H1 (cell line): ENCODE data around the gene TXNRD2. TPM values are rescaled to one million over a fixed set of nuclear protein-coding genes. Genes with fewer than 3 reads are reported as not detected.

Experiments used
- CTCF ChIA-PET: fragments of 300-600 bp; sonication (Branson Sonifier 250); formaldehyde crosslinking; loops from one replicate; lab custom pipeline; 2021; ENCODE audit not compliant: partially characterized antibody; lab: Charles Lee
- POLR2A ChIA-PET: fragments of 300-600 bp; sonication (Branson Sonifier 250); formaldehyde crosslinking; loops from one replicate; lab custom pipeline; 2021; ENCODE audit warnings: inconsistent platforms; ENCODE audit not compliant: partially characterized antibody; lab: Charles Lee
- DNase-seq, 2 experiments: peaks; one replicate each; pipeline versions ENCODE4 v3.0.0 to v3.0.0-alpha.2; 2010 to 2022; ENCODE audit warnings: low spot score in 2 of 2, low read depth in 1 of 2, mixed read lengths in 1 of 2
- FAIRE-seq: peaks from 2 replicates; lab custom pipeline; 2011; peaks lifted over from hg19 to GRCh38; lab: Jason Lieb, UNC
- H2AFZ ChIP-seq: 2 replicates; pipeline ENCODE4 v1.8.1; 2012; ENCODE audit warnings: low read length, inconsistent platforms
- H2AK5ac ChIP-seq: 2 replicates; pipeline ENCODE4 v1.6.1; 2013; ENCODE audit warnings: low read depth, low read length
- H2BK120ac ChIP-seq: replicated peaks from 2 replicates; pipeline ENCODE3; 2013; ENCODE audit warnings: low read depth, low read length, inconsistent platforms
- H2BK12ac ChIP-seq: 2 replicates; pipeline ENCODE4 v1.6.1; 2013; ENCODE audit warnings: low read depth, low read length
- H2BK15ac ChIP-seq: 2 replicates; pipeline ENCODE4 v1.6.1; 2013; ENCODE audit warnings: low read length
- H2BK20ac ChIP-seq: 2 replicates; pipeline ENCODE4 v1.6.1; 2013; ENCODE audit warnings: low read length
- H2BK5ac ChIP-seq: 2 replicates; pipeline ENCODE4 v1.6.1; 2013; ENCODE audit warnings: low read depth, low read length
- H3K14ac ChIP-seq: 2 replicates; pipeline ENCODE4 v1.6.1; 2013; ENCODE audit warnings: inconsistent platforms; ENCODE audit not compliant: insufficient read length
- H3K18ac ChIP-seq: 2 replicates; pipeline ENCODE4 v1.6.1; 2013; ENCODE audit warnings: low read length; ENCODE audit errors: extremely low read depth
- H3K23ac ChIP-seq: 2 replicates; pipeline ENCODE4 v1.6.1; 2013; ENCODE audit warnings: inconsistent platforms; ENCODE audit not compliant: insufficient read length
- H3K23me2 ChIP-seq: 2 replicates; pipeline ENCODE4 v1.6.1; 2013; ENCODE audit warnings: low read depth, low read length
- H3K27ac ChIP-seq: 2 replicates; pipeline ENCODE4 v1.6.1; 2011; ENCODE audit warnings: low read depth, low read length, inconsistent platforms
- H3K27me3 ChIP-seq, 4 experiments: replicated peaks in 1 of 4; 1 replicate in 1 of 4; 2 replicates in 3 of 4; pipeline versions ENCODE4 v1.6.1 to v1.8.1; 2011 to 2013; ENCODE audit warnings: low read length in 3 of 4, mild to moderate bottlenecking in 3 of 4, inconsistent platforms in 2 of 4, mixed read lengths in 2 of 4, moderate library complexity in 1 of 4; ENCODE audit not compliant: control insufficient read depth in 3 of 4, insufficient read depth in 3 of 4; ENCODE audit errors: extremely low read depth in 1 of 4
- H3K36me3 ChIP-seq, 4 experiments: 2 replicates each; pipeline versions ENCODE4 v1.6.1 to v1.8.1; 2011 to 2013; ENCODE audit warnings: mild to moderate bottlenecking in 4 of 4, low read length in 3 of 4, moderate library complexity in 2 of 4, control low read depth in 1 of 4, inconsistent platforms in 1 of 4; ENCODE audit not compliant: insufficient read depth in 4 of 4, control insufficient read depth in 2 of 4
- H3K4ac ChIP-seq: replicated peaks from 2 replicates; pipeline ENCODE3; 2013; ENCODE audit warnings: low read length, low read depth, mixed read lengths, inconsistent platforms; ENCODE audit not compliant: insufficient read length
- H3K4me1 ChIP-seq, 4 experiments: replicated peaks in 1 of 4; 1 replicate in 1 of 4; 2 replicates in 3 of 4; pipeline versions ENCODE4 v1.6.1 to v1.8.1; 2011 to 2013; ENCODE audit warnings: low read length in 3 of 4, inconsistent platforms in 2 of 4, mixed read lengths in 1 of 4; ENCODE audit not compliant: insufficient read depth in 4 of 4, control insufficient read depth in 3 of 4
- H3K4me2 ChIP-seq, 2 experiments: 2 replicates each; pipeline versions ENCODE4 v1.6.1 to v1.8.1; 2011 to 2013; ENCODE audit warnings: low read depth in 2 of 2, low read length in 2 of 2, control low read depth in 1 of 2, inconsistent platforms in 1 of 2, mild to moderate bottlenecking in 1 of 2; ENCODE audit not compliant: insufficient read depth in 1 of 2
- H3K4me3 ChIP-seq, 4 experiments: fragments of 200-600, 300-600 bp in 1 of 4; sonication (generic), shearing (Covaris generic), sonication (Bioruptor Twin) in 1 of 4; 2 replicates each; pipeline versions ENCODE4 v1.5.1 to v1.8.1; 2011 to 2016; ENCODE audit warnings: low read length in 4 of 4, low read depth in 3 of 4, control low read depth in 2 of 4, inconsistent platforms in 2 of 4, mild to moderate bottlenecking in 2 of 4, mixed read lengths in 1 of 4, moderate library complexity in 1 of 4; ENCODE audit not compliant: insufficient read depth in 2 of 4; ENCODE audit errors: extremely low read depth in 1 of 4
- H3K56ac ChIP-seq: replicated peaks from 2 replicates; pipeline ENCODE3; 2013; ENCODE audit warnings: low read depth, mild to moderate bottlenecking, mixed read lengths, low read length, inconsistent platforms; ENCODE audit not compliant: insufficient read length
- H3K79me1 ChIP-seq: 2 replicates; pipeline ENCODE4 v1.6.1; 2013; ENCODE audit warnings: low read depth, low read length, control low read depth
- H3K79me2 ChIP-seq, 2 experiments: 2 replicates each; pipeline versions ENCODE4 v1.6.1 to v1.8.1; 2012 to 2013; ENCODE audit warnings: low read length in 2 of 2, mild to moderate bottlenecking in 2 of 2, inconsistent platforms in 1 of 2; ENCODE audit not compliant: insufficient read depth in 2 of 2, control insufficient read depth in 1 of 2
- H3K9ac ChIP-seq, 4 experiments: replicated peaks in 1 of 4; 1 replicate in 1 of 4; 2 replicates in 3 of 4; pipeline versions ENCODE4 v1.6.1 to v1.8.1; 2011 to 2013; ENCODE audit warnings: low read depth in 3 of 4, low read length in 3 of 4, control low read depth in 2 of 4, mild to moderate bottlenecking in 2 of 4, moderate library complexity in 2 of 4, inconsistent platforms in 1 of 4; ENCODE audit errors: extremely low read depth in 1 of 4
- H3K9me3 ChIP-seq, 2 experiments: 2 replicates each; pipeline versions ENCODE4 v1.6.1 to v1.8.1; 2012 to 2013; ENCODE audit warnings: mild to moderate bottlenecking in 2 of 2, moderate library complexity in 2 of 2, control low read depth in 1 of 2, inconsistent platforms in 1 of 2, low read depth in 1 of 2, low read length in 1 of 2, mixed read lengths in 1 of 2; ENCODE audit not compliant: insufficient read depth in 2 of 2
- H4K20me1 ChIP-seq, 2 experiments: replicated peaks in 1 of 2; 2 replicates each; pipeline versions ENCODE3 to v1.8.1; 2011 to 2013; ENCODE audit warnings: inconsistent platforms in 2 of 2, low read length in 2 of 2, mild to moderate bottlenecking in 1 of 2; ENCODE audit not compliant: insufficient read depth in 2 of 2, control insufficient read depth in 1 of 2
- H4K5ac ChIP-seq: 2 replicates; pipeline ENCODE4 v1.6.1; 2013; ENCODE audit warnings: low read length, low read depth, mixed read lengths, inconsistent platforms; ENCODE audit not compliant: insufficient read length
- H4K8ac ChIP-seq: 2 replicates; pipeline ENCODE4 v1.8.0; 2013; ENCODE audit warnings: mild to moderate bottlenecking, moderate library complexity, low read length, inconsistent platforms; ENCODE audit not compliant: insufficient read depth; ENCODE audit errors: extremely low read depth
- H4K91ac ChIP-seq: replicated peaks from 2 replicates; pipeline ENCODE3; 2013; ENCODE audit warnings: low read length, mixed read lengths, inconsistent platforms; ENCODE audit not compliant: insufficient read length
- BRCA1 ChIP-seq: IDR thresholded peaks from 2 replicates; pipeline ENCODE4 v1.6.1; 2012; ENCODE audit warnings: low read depth, low read length, improper control_type of control experiment
- CBX8 ChIP-seq: fragments of 300-800, 300-1000 bp; sonication (generic); IDR thresholded peaks from 2 replicates; pipeline ENCODE4 v1.7.1; 2016; ENCODE audit warnings: low read depth, low read length, borderline replicate concordance
- CTBP2 ChIP-seq: IDR thresholded peaks from 2 replicates; pipeline ENCODE4 v1.7.0; 2011; ENCODE audit warnings: borderline replicate concordance, mild to moderate bottlenecking, moderate library complexity, mixed read lengths, low read length; ENCODE audit not compliant: insufficient read depth, insufficient read length
- FOSL1 ChIP-seq: IDR thresholded peaks from 2 replicates; pipeline ENCODE4 v1.6.1; 2011; ENCODE audit warnings: mild to moderate bottlenecking, low read depth, low read length, moderate library complexity; ENCODE audit not compliant: insufficient read depth
- GABPA ChIP-seq: IDR thresholded peaks from 2 replicates; pipeline ENCODE4 v1.6.1; 2011; ENCODE audit warnings: mild to moderate bottlenecking, low read length, moderate library complexity, borderline replicate concordance; ENCODE audit not compliant: insufficient read depth
- TAF1 ChIP-seq: IDR thresholded peaks from 2 replicates; pipeline ENCODE4 v1.6.1; 2011; ENCODE audit warnings: mild to moderate bottlenecking, low read depth, low read length
- TBP ChIP-seq: IDR thresholded peaks from 2 replicates; pipeline ENCODE4 v1.6.1; 2011; ENCODE audit warnings: low read depth, low read length, improper control_type of control experiment
- USF2 ChIP-seq: IDR thresholded peaks from 2 replicates; pipeline ENCODE4 v1.6.1; 2011; ENCODE audit warnings: low read length, improper control_type of control experiment
- WGBS, 2 experiments: shearing (Covaris generic) in 1 of 2; methylation state at CpG; one replicate each; pipeline versions ENCODE4 v1.1.6 to v1.1.7; 2013 to 2015; ENCODE audit warnings: low lambda C conversion rate in 2 of 2, mixed read lengths in 2 of 2, inconsistent platforms in 1 of 2, low coverage in 1 of 2, missing lambda C conversion rate in 1 of 2; ENCODE audit not compliant: insufficient replicate concordance in 2 of 2, insufficient coverage in 1 of 2, insufficient read length in 1 of 2; ENCODE audit errors: extremely low coverage in 1 of 2, missing lambda C conversion rate in 1 of 2; 5-methylcytosine and 5-hydroxymethylcytosine counted together
- polyA plus RNA-seq, 7 experiments: library from polyadenylated mRNA; depleted of rRNA in 3 of 7; stranded (reverse) in 5 of 7; unstranded in 2 of 7; fragments of >200 nt in 5 of 7; fragments of 200-250 nt in 2 of 7; gene quantifications; 1 replicate in 5 of 7; 2 replicates in 1 of 7; 4 replicates in 1 of 7; pipeline versions ENCODE4 v1.2.1 to v1.2.3, GENCODE V29; 2011 to 2013; ENCODE audit warnings: missing spikeins in 2 of 7, mixed read lengths in 2 of 7
- total RNA-seq: library from RNA; stranded (reverse); fragmentation: NEBNext Ultra II Directional; extraction: Animal tissue kit (Norgen Biotek cat#: 25700); gene quantifications from 2 replicates; pipeline ENCODE4 v1.2.1, GENCODE V29; 2021
- TF ChIP-seq, protein P1 (sequence below), 3 experiments: IDR thresholded peaks; 1 replicate in 2 of 3; 2 replicates in 1 of 3; pipeline versions ENCODE4 v1.5.1 to v1.6.1; 2011; ENCODE audit warnings: low read length in 3 of 3, mild to moderate bottlenecking in 3 of 3, inconsistent platforms in 2 of 3, low read depth in 1 of 3, moderate library complexity in 1 of 3; ENCODE audit not compliant: insufficient read depth in 1 of 3; ENCODE audit errors: control extremely low read depth in 1 of 3

The TXNRD2 gene
- total and polyA plus RNA-seq, 2 of the 8 experiments (the other 6 are each of a cell fraction or from before 2014, with no cell fraction given): 14.8 to 21.9 TPM

GRCh38 chr22:19889951-19890350 lies 51.7 kb downstream of the TXNRD2 start:
- Histone ChIP-seq H4K20me1 (no peaks in the 10 kb centered on the region), H2BK5ac (peak overlapping the region; percentile 45; the same call in 1 of the 2 replicates), H2AK5ac (no peak overlapping the region), H3K4me2 (no peak overlapping the region), H3K56ac (no peak overlapping the region), H3K4ac (no peak overlapping the region), H3K79me1 (no peaks in the 10 kb centered on the region), H3K79me2 (no peaks in the 10 kb centered on the region), H2BK12ac (peak overlapping the region; percentile 45; the same call in 1 of the 2 replicates), H3K4me1 (peaks cover 7 to 20% (median 18%) of the 10 kb centered on the region in 4 experiments), H3K27ac (no peak overlapping the region), H3K9me3 (no peaks in the 10 kb centered on the region), H3K23ac (no peak overlapping the region), H3K23me2 (no peaks in the 10 kb centered on the region), H3K14ac (no peak overlapping the region), H3K36me3 (no peaks in the 10 kb centered on the region), H3K9ac (no peak overlapping the region), H2BK20ac (peak overlapping the region; percentile 92; the same call in 1 of the 2 replicates), H3K27me3 (peaks cover 0 to 2% (median 0%) of the 10 kb centered on the region in 4 experiments; a peak in 4 of 7 replicates), H4K8ac (no peak overlapping the region), H4K91ac (peak overlapping the region; percentile 88), H2AFZ (no peak overlapping the region), H3K18ac (no peak overlapping the region), H4K5ac (no peak overlapping the region), H3K4me3 (no peak overlapping the region), H2BK120ac (peak overlapping the region; percentile 79), H2BK15ac (peak overlapping the region; percentile 96)
- no peak for DNase-seq
- WGBS, 2 experiments: 91% methylated on average over 9 of the region's 9 CpGs; no CpG with 5 or more reads in 1 of the 2 experiments
- POLR2A ChIA-PET: interaction anchor here (0.7 to 1.4 kb wide), 4 partner anchors 9 to 191 kb away, joined by 3 read pairs; no protein-coding TSS in a partner anchor
- CTCF ChIA-PET: interaction anchor here (0.7 to 9.5 kb wide), 15 partner anchors 9 to 210 kb away, joined by 3 to 69 read pairs (median 5); no protein-coding TSS in a partner anchor
- FAIRE-seq: no peak
- TF ChIP-seq GABPA (no peak), CBX8 (no peak), BRCA1 (no peak), CTBP2 (no peak), TAF1 (no peak), FOSL1 (no peak), USF2 (no peak), TBP (no peak)
- TF ChIP-seq, protein P1, sequence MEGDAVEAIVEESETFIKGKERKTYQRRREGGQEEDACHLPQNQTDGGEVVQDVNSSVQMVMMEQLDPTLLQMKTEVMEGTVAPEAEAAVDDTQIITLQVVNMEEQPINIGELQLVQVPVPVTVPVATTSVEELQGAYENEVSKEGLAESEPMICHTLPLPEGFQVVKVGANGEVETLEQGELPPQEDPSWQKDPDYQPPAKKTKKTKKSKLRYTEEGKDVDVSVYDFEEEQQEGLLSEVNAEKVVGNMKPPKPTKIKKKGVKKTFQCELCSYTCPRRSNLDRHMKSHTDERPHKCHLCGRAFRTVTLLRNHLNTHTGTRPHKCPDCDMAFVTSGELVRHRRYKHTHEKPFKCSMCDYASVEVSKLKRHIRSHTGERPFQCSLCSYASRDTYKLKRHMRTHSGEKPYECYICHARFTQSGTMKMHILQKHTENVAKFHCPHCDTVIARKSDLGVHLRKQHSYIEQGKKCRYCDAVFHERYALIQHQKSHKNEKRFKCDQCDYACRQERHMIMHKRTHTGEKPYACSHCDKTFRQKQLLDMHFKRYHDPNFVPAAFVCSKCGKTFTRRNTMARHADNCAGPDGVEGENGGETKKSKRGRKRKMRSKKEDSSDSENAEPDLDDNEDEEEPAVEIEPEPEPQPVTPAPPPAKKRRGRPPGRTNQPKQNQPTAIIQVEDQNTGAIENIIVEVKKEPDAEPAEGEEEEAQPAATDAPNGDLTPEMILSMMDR (IDR thresholded peaks at IDR 0.05; ENCODE audit: control extremely low read depth in 1 of 3, insufficient read depth in 1 of 3, low read depth in 1 of 3, low read length in 3 of 3): no peak
